Fibroblast of villous mesenchyme (primary cell): ENCODE results near the gene RPS26. TPM values are rescaled to one million over a fixed set of nuclear protein-coding genes. Genes with fewer than 3 reads are reported as not detected.

ENCODE experiments used
- DNase-seq: peaks from one replicate; pipeline ENCODE4 v3.0.0-alpha.2; 2010; ENCODE audit warnings: low read depth
- H3K4me3 ChIP-seq: 2 replicates; pipeline ENCODE4 v1.5.1; 2011; ENCODE audit warnings: low read depth, mild to moderate bottlenecking, low read length
- CTCF ChIP-seq: IDR thresholded peaks from 2 replicates; pipeline ENCODE4 v1.5.1; 2012; ENCODE audit warnings: low read depth, mild to moderate bottlenecking, low read length; ENCODE audit not compliant: insufficient read depth
- total RNA-seq: library from RNA; depleted of rRNA; stranded (reverse); fragments of >200 nt; gene quantifications from 2 replicates; pipeline ENCODE4 v1.2.3, GENCODE V29; 2012

Gene RPS26
- total RNA-seq, 1 donor, result 313 TPM

DNA sequence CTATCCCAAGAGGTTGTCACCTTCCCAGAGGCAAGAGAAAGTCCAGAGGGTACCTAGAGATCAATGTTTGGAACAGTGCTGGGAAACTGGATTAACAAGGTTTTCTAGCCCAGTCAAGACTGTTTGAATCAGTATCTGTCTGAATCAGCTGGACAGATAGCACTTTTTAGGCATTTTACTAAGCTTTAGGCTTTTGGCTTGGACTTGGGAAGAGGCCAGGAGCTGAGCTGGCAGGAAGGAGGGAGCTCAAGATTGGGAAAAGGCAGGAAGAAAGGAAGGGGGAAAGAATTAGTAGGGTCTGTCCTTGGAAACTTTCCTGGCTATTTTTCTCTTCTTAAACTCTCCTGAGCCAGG, 12.6 kb upstream of the RPS26 start:
- H3K4me3 ChIP-seq, result no peak overlapping the region

DNA sequence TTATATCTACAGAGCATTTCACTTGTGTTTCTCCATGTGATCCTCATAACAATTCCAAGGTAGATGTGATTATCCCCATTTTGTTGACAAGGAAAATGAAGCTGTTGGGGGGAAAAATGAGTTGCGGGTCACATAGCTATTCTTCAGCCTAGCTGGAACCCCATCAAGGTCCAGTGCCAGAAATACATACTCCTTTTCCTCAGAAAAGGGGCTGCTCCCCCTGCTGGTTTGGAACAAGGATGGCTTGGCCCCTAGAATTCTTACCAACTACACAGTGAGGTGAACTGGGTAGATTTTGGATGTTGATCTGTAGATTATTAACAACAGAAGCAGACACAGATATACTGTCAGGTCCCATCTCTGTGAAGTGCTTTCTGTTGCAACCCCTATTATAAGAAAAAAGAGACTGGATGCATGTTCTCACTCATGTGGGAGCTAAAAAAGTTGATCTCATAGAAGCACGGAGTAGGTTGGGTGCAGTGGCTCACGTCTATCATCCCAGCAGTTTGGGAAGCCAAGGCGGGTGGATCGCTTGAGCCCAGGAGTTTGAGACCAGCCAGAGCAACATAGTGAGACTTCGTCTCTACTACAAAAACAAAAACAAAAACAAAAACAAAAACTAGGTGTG, 11.9 kb upstream of the RPS26 start:
- DNase-seq, result peak; percentile 76
- TF ChIP-seq CTCF, result peak; percentile 83
- H3K4me3 ChIP-seq, result no peak overlapping the region

More for the DNA sequence above, 12.6 kb upstream of the RPS26 start:
- DNase-seq, result peak; percentile 56
- no peak for TF ChIP-seq CTCF

DNA sequence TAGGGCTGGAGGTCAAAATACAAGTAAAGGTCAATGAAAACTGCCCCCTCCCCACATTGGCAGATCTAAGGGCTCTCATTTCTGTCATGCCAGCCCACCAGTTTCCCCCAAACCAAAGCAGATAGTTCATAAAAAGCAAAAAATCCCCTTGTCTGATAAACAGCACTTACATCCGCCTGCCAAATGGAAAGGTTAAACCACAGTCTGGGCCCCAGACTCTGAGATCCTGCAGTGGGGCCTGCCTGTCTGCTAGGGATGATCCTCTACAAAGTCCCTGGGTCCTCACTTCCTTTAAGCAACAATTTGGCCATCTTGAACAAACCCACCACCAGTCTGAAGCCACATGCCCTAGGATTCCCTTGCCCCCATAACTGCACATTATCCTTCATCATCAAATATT, 9.7 kb upstream of the RPS26 start:
- no peak for TF ChIP-seq CTCF
- no peak overlapping the region for H3K4me3 ChIP-seq
- no peak for DNase-seq

- no peak for DNase-seq
- no peak for TF ChIP-seq CTCF
- H3K4me3 ChIP-seq, result no peak overlapping the region
These were observed 7.0 kb upstream of the RPS26 start for GRCh38 chr12:56034586-56035332.

DNA sequence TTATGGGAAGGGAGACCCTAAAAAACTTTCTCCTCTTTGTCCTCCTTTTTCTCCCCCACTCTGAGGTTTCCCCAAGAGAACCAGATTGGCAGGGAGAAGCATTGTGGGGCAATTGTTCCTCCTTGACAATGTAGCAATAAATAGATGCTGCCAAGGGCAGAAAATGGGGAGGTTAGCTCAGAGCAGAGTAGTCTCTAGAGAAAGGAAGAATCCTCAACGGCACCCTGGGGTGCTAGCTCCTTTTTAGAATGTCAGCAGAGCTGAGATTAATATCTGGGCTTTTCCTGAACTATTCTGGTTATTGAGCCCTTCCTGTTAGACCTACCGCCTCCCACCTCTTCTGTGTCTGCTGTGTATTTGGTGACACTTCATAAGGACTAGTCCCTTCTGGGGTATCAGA, 4.6 kb upstream of the RPS26 start:
- DNase-seq, result no peak
- no peak overlapping the region for H3K4me3 ChIP-seq
- TF ChIP-seq CTCF, result no peak

DNA sequence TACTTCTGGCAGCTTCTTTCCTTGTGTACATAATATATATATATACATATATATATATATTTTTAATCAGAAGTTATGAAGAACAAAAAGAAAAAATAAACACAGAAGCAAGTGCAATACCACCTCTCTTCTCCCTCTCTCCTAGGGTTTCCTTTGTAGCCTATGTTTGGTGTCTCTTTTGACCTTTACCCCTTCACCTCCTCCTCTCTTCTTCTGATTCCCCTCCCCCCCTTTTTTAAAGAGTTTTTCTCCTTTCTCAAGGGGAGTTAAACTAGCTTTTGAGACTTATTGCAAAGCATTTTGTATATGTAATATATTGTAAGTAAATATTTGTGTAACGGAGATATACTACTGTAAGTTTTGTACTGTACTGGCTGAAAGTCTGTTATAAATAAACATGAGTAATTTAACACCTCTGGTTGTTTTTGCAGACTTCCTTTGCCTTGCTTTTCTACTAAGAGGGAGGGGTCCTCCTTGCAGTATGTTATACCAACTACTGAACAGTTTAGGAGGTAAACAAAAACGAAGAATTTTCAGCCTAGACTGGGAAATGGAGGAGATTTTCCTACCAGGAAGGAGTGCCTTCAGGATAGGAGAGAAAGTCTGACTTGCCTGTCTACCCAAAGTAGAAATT, 3.6 kb upstream of the RPS26 start:
- no peak overlapping the region for H3K4me3 ChIP-seq
- no peak for TF ChIP-seq CTCF
- DNase-seq, result no peak
